Prostate gland (tissue), 2 donors: ENCODE data around the gene RAD51B.

Source experiments
- CTCF ChIP-seq, 4 experiments: fragments of 200-600 bp in 2 of 4; fragments of 450-650 bp in 2 of 4; sonication (generic) in 2 of 4; IDR thresholded peaks; 1 replicate in 3 of 4; 2 replicates in 1 of 4; pipeline ENCODE4 v1.5.1; 2016 to 2019; ENCODE audit warnings: antibody characterized with exemption in 4 of 4, mild to moderate bottlenecking in 2 of 4, moderate library complexity in 2 of 4
- POLR2A ChIP-seq: fragments of 450-650 bp; IDR thresholded peaks from one replicate; pipeline ENCODE4 v1.6.1; 2016; ENCODE audit warnings: antibody characterized with exemption, mild to moderate bottlenecking
- POLR2AphosphoS5 ChIP-seq: sonication (generic); formaldehyde crosslinking; IDR thresholded peaks from one replicate; pipeline ENCODE4 v1.6.1; 2017; ENCODE audit warnings: antibody characterized with exemption

GRCh38 chr14:68482018-68482417 is 662.4 kb downstream of the RAD51B start:
- no peak for TF ChIP-seq CTCF (IDR thresholded peaks at IDR 0.05)
- no peak for TF ChIP-seq POLR2A
- no peak for TF ChIP-seq POLR2AphosphoS5
